HG02610 (cell line): ENCODE data around the gene SLFN12.
"Not testable (repeated sequence)": the region's sequence is repeated elsewhere in the genome, so short reads cannot be mapped to it uniquely, and the experiment has no call there.

Experiments
- ATAC-seq: cut with Tn5 transposase; IDR thresholded peaks from one replicate; pipeline ENCODE4 v1.9.1; 2021; ENCODE audit warnings: mild to moderate bottlenecking, moderate library complexity; ENCODE audit not compliant: unreplicated experiment

Gene SLFN12

GRCh38 chr17:35432176-35433074 lies at the start of gene SLFN12:
Gene SLFN12, minus strand, starts transcription at chr17:35432500. Its CDS starts 9,472 bp downstream, at chr17:35423028.
- peak; percentile 75 for ATAC-seq

GRCh38 chr17:35479271-35479670 lies 47.0 kb upstream of the SLFN12 start:
- ATAC-seq: no peak

DNA sequence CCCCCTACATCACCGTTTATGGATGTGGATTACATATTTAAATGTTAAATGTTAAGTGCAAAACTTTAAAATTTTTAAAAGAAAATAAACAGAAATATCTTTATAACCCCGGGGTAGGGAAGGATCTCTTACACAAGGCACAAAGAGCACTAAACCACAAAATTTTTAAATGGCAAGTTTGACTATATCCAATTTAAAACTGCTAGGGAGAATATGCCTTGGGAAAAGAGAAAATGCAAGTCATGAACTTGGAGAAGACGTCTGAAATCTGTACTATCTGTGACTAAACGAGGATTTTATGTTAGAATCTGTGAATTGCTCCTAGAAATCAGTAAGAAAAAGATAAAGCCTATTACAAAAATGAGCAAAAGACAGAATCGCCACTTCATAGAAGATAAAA lies 44.9 kb upstream of the SLFN12 start:
- ATAC-seq: no peak

DNA sequence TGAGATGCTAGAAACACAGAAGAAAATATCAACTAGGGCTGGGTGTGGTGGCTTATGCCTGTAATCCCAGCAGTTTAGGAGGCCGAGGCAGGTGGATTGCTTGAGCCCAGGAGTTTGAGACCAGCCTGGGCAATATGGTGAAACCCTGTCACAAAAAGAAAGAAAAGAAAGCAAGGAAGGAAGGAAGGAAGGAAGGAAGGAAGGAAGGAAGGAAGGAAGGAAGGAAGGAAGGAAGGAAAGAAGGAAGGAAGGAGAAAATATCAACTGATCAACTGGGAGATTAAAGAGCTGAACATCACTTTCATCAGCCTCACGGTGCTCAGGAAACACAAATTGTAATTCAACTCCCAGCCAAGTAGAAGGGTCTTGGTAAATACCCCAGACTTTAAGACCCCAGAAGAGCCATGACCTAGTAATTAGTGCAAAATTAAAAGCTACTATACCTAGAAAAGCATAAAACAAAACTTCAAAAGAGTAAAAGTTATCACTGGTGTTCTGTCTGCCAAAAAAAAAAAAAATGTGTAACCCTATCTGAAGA lies 44.1 kb upstream of the SLFN12 start:
- no peak for ATAC-seq

GRCh38 chr17:35468475-35468874 lies 36.2 kb upstream of the SLFN12 start:
- ATAC-seq: no peak

DNA sequence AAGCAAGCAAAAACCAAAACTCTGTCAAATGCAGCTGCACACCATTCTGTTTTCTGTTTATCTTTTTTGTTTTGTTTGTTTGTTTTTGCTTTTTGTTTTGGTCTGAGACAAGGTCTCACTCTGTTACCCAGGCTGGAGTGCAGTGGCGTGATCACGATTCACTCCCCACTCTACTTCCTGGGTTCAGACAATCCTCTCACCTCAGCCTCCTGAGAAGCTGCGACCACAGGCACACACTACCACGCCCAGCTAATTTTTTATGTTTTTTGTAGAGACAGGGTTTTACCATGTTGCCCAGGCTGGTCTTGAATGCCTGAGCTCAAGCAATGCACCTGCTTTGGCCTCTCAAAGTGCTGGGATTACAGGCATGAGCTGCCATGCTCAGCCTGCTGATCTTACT lies 35.5 kb upstream of the SLFN12 start:
- ATAC-seq: no peak

DNA sequence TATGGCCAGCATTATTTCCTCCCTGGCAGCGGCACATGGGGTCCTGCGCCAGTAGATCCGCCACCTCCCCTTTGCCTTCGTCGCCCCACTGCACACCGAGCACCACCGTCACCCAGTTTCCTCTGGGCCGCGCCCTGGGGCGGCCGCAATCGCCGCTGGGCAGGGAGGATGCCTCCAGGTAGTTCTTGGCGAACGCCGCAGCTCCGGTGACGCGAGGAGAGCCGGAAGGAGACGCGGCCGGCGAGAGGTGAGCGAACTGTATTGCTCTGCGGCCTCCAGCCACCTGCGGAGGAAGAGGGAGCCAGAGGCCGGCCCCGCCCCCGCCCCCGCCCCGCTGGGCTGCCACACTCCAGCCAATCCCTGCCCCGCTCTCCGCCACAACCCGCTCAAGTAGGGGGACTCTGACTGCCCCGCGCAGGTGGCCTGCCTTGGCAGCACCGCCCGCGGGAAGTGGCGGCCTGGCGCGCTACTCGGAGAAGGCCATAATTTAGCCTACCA lies 28.1 kb upstream of the SLFN12 start:
- peak; percentile 65 for ATAC-seq

DNA sequence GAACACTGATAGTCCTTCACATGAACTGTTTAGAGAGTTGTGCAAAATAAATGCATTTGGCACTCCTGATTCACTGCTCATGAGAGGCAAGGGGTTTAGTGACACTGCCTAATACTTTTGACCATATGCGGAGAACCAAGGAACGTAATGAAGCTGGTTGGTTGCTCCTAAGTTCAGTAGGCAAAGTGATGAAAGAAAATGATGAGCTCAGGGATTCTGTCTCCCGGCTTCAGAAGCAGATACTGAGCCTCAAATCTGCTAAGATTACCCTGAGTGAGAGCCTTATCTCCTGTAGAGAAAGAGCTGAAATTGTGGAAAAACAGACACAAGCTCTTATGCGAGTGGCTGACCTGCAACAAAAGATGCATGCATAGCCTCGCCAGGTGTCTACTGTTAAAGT lies 21.7 kb upstream of the SLFN12 start:
- not testable (repeated sequence) for ATAC-seq

- no peak for ATAC-seq
Measured at GRCh38 chr17:35453171-35453570, 20.9 kb upstream of the SLFN12 start.

DNA sequence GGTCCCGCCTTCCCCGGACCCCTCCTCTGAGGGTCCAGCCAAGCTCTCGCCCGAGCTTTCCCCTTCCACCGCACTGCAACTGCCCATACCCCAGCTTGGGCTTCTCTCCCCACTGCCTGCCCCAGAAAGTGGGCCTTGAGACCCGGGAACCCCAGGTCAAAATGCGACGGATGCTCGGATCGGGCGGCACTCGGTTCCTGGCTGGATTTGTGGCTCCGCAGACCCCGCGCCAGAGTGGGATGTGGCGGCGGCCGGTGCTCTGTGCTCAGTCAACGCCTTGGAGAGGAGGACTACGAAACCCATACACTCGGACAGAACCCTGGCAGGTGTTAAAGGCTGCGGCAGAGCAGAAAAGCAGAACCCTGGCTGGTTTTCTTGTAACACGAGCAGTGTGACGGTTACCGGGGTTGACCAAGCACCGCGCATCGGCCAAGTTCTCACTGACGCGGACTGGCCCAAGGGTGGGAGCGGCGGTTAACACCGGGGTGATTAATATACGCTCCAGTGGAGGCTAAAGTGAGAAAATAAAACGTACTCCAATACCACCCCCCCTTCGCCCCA lies 17.2 kb upstream of the SLFN12 start:
- no peak for ATAC-seq

- ATAC-seq: no peak
Measured at GRCh38 chr17:35448899-35449227, 16.6 kb upstream of the SLFN12 start.

DNA sequence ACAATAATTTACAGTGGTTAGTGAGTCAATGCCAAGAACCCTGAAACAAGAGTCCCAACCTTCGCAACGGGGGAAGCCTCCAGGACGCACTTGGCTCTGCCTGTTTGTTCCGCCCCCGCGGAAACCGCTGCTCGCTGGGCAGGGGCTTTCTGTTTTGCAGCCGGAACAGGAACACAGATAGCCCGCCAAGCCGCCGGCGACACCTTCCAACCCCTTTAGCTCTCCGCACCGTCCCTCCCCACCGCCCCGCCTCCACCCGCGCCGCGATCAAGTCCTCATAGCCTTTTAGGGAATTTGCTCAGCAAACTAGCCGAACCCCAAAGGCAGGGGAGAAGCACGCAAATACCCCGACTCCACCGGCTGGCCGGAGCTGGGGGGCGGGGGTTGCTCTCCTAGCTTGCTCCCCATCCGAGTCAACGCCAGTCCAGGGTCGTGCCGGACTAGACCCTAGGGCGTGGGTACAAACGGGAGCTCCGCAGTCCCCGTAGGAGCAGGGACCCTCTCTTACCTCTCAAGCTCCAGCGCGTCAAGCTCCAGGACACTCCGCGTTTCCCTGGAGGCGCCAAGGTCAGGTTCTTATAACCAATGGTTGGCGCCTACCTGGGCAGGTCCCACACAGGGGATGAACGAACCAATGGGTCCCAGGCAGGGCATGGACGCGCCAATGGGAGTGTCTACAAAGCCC lies 16.1 kb upstream of the SLFN12 start, which contains the start of gene SLFN13:
Gene SLFN13 (minus strand): TSS at position 553 of the 685 bp plus-strand sequence. CDS start 3,086 bp downstream, outside the sequence.
- ATAC-seq: peak; percentile 75

DNA sequence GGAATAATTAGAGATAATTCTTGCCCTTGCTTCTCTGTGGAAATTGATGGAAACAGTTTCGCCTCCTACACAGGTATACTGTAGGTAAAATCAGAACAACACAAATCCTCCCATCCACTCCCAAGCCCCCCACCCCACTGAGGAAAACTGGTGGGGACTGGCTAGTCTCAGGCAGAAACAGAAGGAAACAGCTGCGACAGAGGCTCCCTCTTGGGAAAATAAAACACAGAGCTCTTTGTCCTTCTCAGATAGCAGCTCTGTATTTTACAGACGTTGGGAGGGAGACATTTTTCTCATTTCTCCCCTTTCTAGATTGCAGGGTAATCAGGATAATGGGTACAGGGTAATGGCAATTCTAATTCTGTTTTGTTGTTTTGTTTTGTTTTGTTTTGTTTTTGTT lies 15.2 kb upstream of the SLFN12 start:
- no peak for ATAC-seq

DNA sequence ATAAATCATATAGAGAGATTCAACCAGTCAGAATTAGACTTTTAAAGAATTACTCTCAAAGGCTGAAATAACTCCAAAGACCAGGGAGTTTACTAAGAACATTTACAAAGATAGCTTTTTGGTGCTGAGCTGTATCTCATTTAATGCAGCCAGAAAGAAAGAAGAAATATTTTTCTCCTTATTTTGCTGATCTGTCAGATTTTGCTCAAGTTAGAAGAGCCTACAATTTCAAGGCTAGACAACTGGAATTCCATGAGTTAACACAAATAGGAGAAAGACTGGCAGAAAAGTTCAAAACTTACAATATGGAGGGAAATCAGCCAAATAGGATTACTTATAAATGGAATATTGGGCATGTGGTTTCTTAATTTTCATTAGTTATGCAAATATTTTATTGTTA lies 6.1 kb upstream of the SLFN12 start:
- no peak for ATAC-seq

DNA sequence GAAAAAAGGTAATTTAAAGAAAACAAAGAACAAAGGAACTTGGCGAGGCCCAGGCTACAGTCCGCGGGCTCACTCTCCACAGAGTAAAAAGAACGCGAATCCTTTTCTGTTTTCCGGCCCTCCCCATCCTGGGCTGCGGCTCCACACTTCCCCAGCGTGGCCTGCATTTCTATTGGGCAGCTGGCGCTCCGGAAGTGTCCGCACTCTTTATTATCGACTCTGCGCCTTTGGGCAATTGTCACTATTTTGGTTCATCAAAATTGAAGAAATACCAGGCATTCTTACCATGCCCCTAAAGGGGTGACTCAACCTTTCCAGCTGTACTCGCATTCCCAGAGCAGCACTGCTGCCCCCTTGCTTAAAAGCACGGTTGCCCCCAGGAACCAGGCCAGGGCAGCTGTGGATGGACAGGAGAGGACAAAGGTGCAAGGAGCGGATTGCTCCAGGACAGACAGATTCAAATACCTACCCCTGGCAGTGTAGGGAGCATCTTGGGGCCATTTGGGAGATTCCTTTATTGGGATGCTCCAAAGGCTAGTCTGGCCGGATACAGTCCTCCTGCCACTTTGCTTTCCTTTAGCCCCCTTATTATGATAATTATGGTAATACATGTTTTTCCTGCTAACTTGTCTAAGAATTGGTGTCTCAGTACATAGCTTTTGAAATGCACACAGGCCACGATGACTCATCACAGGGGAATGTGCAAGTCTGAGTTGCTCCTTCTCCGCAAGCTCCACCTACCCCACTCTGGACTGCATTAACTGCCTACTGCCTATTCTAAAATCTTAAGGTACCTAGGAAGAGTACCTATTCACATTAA lies 985 bp upstream of the SLFN12 start:
- ATAC-seq: peak; percentile 49

DNA sequence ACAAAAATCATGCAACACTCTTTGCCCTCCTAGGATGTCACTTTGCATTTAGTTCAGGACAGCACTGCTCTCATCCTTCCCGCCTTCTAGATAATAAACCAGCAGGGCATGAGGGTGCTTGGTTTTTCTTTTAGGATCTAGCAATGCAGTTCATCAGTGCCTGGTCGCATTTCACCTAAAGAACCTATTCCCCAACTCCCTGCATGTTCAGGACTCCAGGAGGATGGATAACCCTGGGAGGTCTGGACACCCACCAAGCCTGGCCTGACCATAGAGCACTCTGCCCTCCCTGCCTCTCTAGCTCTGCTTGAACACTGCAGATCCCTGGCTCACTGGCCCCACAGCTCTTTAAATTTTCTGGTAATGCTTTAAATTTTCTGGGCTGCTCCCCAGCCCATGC lies 2.6 kb downstream of the SLFN12 start:
- ATAC-seq: no peak

DNA sequence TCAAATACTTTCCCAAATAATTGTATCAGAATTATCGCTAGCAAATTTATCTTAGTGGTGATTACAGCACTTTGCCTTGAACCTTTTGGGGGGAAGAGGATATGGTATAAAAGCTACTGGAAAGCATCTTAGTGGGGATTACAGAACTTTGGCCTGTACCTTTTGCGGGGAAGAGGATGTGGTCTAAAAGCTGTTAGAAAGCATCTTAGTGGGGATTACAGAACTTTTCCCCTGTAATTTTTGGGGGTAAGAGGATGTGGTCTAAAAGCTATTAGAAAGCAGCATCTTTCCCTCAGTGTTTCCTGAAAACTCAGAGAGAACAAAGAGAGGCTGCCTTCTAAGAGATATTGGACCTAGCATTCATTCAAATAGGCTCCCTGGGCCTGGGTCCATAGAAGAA lies 4.1 kb downstream of the SLFN12 start:
- ATAC-seq: no peak

DNA sequence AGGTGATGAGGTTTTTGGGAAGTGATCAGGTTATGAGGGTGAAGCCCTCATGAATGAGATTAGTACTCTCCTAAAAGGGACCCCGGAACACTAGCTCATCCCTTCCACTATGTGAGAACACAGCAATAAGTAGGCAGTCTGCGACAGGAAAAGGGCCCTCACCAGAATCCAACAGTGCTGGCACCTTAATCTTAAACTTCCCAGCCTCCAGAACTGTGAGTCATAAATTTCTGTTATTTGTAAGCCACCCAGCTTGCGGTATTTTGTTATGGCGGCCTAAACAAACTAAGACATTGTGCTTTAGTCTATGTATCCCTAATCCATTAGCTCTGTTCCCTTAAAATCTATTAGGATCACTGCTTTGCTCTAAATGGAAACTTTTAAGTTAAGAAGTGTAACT lies 8.5 kb downstream of the SLFN12 start:
- no peak for ATAC-seq

DNA sequence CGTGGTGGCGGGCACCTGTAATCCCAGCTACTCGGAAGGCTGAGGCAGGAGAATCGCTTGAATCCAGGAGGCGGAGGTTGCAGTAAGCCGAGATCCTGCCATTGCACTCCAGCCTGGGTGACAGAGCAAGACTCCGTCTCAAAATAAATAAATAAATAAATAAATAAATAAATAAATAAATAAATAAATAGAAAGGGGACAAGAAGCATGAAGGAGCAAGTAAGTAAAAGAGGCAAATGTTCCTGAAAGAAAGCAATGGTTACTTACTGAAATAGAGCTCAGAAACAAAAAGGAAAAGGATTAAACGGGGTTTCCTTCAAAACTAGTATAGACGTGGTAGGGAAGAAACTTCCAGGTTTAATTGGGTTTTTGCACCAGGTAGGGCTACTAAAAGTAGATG lies 11.2 kb downstream of the SLFN12 start:
- ATAC-seq: not testable (repeated sequence)

GRCh38 chr17:35416659-35417058 lies 15.6 kb downstream of the SLFN12 start:
- ATAC-seq: no peak

- not testable (repeated sequence) for ATAC-seq
Measured at GRCh38 chr17:35414707-35415106, 17.6 kb downstream of the SLFN12 start.
